GM10266 (cell line): Measurements from ENCODE around the gene RARRES2.
A peak's percentile ranks its signal among the peaks of the same experiment; 100 is the strongest.

Experiments used
- DNase-seq: peaks from one replicate; pipeline ENCODE4 v3.0.0; 2012; ENCODE audit errors: extremely low spot score
- CTCF ChIP-seq: IDR thresholded peaks from 2 replicates; pipeline ENCODE4 v1.5.1; 2012; ENCODE audit warnings: mild to moderate bottlenecking, low read depth; ENCODE audit not compliant: control insufficient read depth, insufficient read depth; ENCODE audit errors: missing control alignments

Gene RARRES2

GRCh38 chr7:150376560-150376959 lies 35.1 kb upstream of the RARRES2 start:
- no peak for DNase-seq
- no peak for TF ChIP-seq CTCF

- TF ChIP-seq CTCF = no peak
- DNase-seq = peak; percentile 62
These were observed 34.5 kb upstream of the RARRES2 start for GRCh38 chr7:150375662-150376521.

- no peak for DNase-seq
- TF ChIP-seq CTCF = no peak
These were observed 33.0 kb upstream of the RARRES2 start for GRCh38 chr7:150374472-150374871.

GRCh38 chr7:150374026-150374425 lies 32.6 kb upstream of the RARRES2 start:
- TF ChIP-seq CTCF = no peak

GRCh38 chr7:150373049-150373801 lies 31.8 kb upstream of the RARRES2 start:
- TF ChIP-seq CTCF = no peak
- DNase-seq = no peak

More at GRCh38 chr7:150374026-150374425, 32.6 kb upstream of the RARRES2 start:
- DNase-seq = no peak

GRCh38 chr7:150372271-150373048 lies 31.0 kb upstream of the RARRES2 start:
- DNase-seq = no peak
- no peak for TF ChIP-seq CTCF
